ENCODE data around the gene KCNC3. TPM values are rescaled to one million over a fixed set of nuclear protein-coding genes. Genes with fewer than 3 reads are reported as not detected.
A peak's percentile ranks its signal among the peaks of the same experiment; 100 is the strongest.

KCNC3 gene
- polyA plus RNA-seq: not detected

GRCh38 chr19:50329146-50329925 lies at the start of gene KCNC3:
Gene KCNC3, minus strand, starts transcription at chr19:50329377. Its CDS starts 295 bp downstream, at chr19:50329082.
- Mint-ChIP-seq H3K27me3 (ENCODE audit: low read depth in 3 of 3) (peaks cover 35 to 55% (median 46%) of the 10 kb centered on the region in 3 donors), H3K4me3 (peak within 1 kb of the TSS; percentile 65 to 83 (median 78)), H3K9me3 (peaks cover 0 to 37% (median 11%) of the 10 kb centered on the region in 6 donors), H3K36me3 (peaks cover 3 to 8% (median 8%) of the 10 kb centered on the region in 3 donors), H3K4me1 (peaks cover 51 to 55% of the 10 kb centered on the region in 2 donors), H3K27ac (peak within 1 kb of the TSS in 5 of 6 donors; percentile 16 to 53 (median 32))
- peak; percentile 63 to 72 (median 68) for DNase-seq

- Mint-ChIP-seq H3K27me3 (ENCODE audit: low read depth in 3 of 3) (peaks cover 16 to 21% (median 19%) of the 10 kb centered on the region in 3 donors), H3K9me3 (peaks cover 0 to 1% (median 0%) of the 10 kb centered on the region in 6 donors), H3K4me1 (peaks cover 24 to 36% of the 10 kb centered on the region in 2 donors), H3K27ac (no peak overlapping the region), H3K4me3 (no peak overlapping the region), H3K36me3 (peaks cover 8 to 22% (median 18%) of the 10 kb centered on the region in 3 donors)
- DNase-seq: no peak
Measured at GRCh38 chr19:50378863-50379236, 49.7 kb upstream of the KCNC3 start.

GRCh38 chr19:50378169-50378862 lies 49.1 kb upstream of the KCNC3 start:
- H3K9me3 Mint-ChIP-seq: peaks cover 0 to 1% (median 0%) of the 10 kb centered on the region in 6 donors
- H3K36me3 Mint-ChIP-seq: peaks cover 8 to 22% (median 18%) of the 10 kb centered on the region in 3 donors
- peak overlapping the region in 4 of 6 donors; percentile 57 to 99 (median 94) for H3K27ac Mint-ChIP-seq
- peaks cover 11 to 16% (median 13%) of the 10 kb centered on the region in 3 donors for H3K27me3 Mint-ChIP-seq (ENCODE audit: low read depth in 3 of 3)
- DNase-seq: no peak
- peaks cover 19 to 31% of the 10 kb centered on the region in 2 donors for H3K4me1 Mint-ChIP-seq
- peak overlapping the region in 3 of 5 donors; percentile 16 to 47 (median 30) for H3K4me3 Mint-ChIP-seq

GRCh38 chr19:50377517-50377916 lies 48.3 kb upstream of the KCNC3 start:
- H3K27me3 Mint-ChIP-seq (ENCODE audit: low read depth in 3 of 3): peaks cover 8 to 13% (median 11%) of the 10 kb centered on the region in 3 donors
- H3K36me3 Mint-ChIP-seq: peaks cover 8 to 22% (median 18%) of the 10 kb centered on the region in 3 donors
- H3K9me3 Mint-ChIP-seq: peaks cover 0 to 1% (median 0%) of the 10 kb centered on the region in 6 donors
- H3K4me1 Mint-ChIP-seq: peaks cover 17 to 27% of the 10 kb centered on the region in 2 donors
- no peak for DNase-seq
- peak overlapping the region in 4 of 5 donors; percentile 51 to 100 (median 79) for H3K4me3 Mint-ChIP-seq
- H3K27ac Mint-ChIP-seq: peak overlapping the region; percentile 72 to 100 (median 99)

- Mint-ChIP-seq H3K4me3 (peak overlapping the region; percentile 51 to 100 (median 99)), H3K27ac (peak overlapping the region; percentile 72 to 100 (median 99)), H3K27me3 (ENCODE audit: low read depth in 3 of 3) (peaks cover 8 to 13% (median 11%) of the 10 kb centered on the region in 3 donors), H3K36me3 (peaks cover 8 to 22% (median 18%) of the 10 kb centered on the region in 3 donors), H3K9me3 (peaks cover 0 to 1% (median 0%) of the 10 kb centered on the region in 6 donors), H3K4me1 (peaks cover 17 to 27% of the 10 kb centered on the region in 2 donors)
- peak in 2 of 3 donors; percentile 40 to 48 for DNase-seq
Measured at GRCh38 chr19:50377051-50377461, 47.9 kb upstream of the KCNC3 start.

GRCh38 chr19:50376166-50377050 lies 47.2 kb upstream of the KCNC3 start, which contains the start of gene NR1H2:
Gene NR1H2, plus strand, starts transcription at chr19:50376457. Its CDS starts 1,149 bp downstream, at chr19:50377606.
- H3K4me3 Mint-ChIP-seq: peak within 1 kb of the TSS; percentile 95 to 100 (median 99)
- H3K9me3 Mint-ChIP-seq: peaks cover 0 to 1% (median 0%) of the 10 kb centered on the region in 6 donors
- peaks cover 17 to 27% of the 10 kb centered on the region in 2 donors for H3K4me1 Mint-ChIP-seq
- peak within 1 kb of the TSS; percentile 98 to 100 (median 100) for H3K27ac Mint-ChIP-seq
- H3K27me3 Mint-ChIP-seq (ENCODE audit: low read depth in 3 of 3): peaks cover 8 to 13% (median 9%) of the 10 kb centered on the region in 3 donors
- H3K36me3 Mint-ChIP-seq: peaks cover 8 to 21% (median 18%) of the 10 kb centered on the region in 3 donors
- DNase-seq: peak; percentile 95 to 97 (median 97)

GRCh38 chr19:50371914-50372475 lies 42.8 kb upstream of the KCNC3 start:
- Mint-ChIP-seq H3K9me3 (peaks cover 0 to under 1% (median 0%) of the 10 kb centered on the region in 6 donors), H3K27me3 (ENCODE audit: low read depth in 3 of 3) (peaks cover 8 to 14% (median 10%) of the 10 kb centered on the region in 3 donors), H3K4me3 (no peak overlapping the region), H3K4me1 (peaks cover 20 to 23% of the 10 kb centered on the region in 2 donors), H3K27ac (no peak overlapping the region), H3K36me3 (no peaks in the 10 kb centered on the region)
- DNase-seq: no peak

GRCh38 chr19:50368649-50369570 lies 39.7 kb upstream of the KCNC3 start:
- H3K27me3 Mint-ChIP-seq (ENCODE audit: low read depth in 3 of 3): peaks cover 2 to 9% (median 7%) of the 10 kb centered on the region in 3 donors

GRCh38 chr19:50365434-50366306 lies 36.5 kb upstream of the KCNC3 start, which contains the start of gene NAPSA:
Gene NAPSA, minus strand, starts transcription at chr19:50365639. Its CDS starts 18 bp downstream, at chr19:50365621.
- Mint-ChIP-seq H3K27me3 (ENCODE audit: low read depth in 3 of 3) (peaks cover 2 to 9% (median 7%) of the 10 kb centered on the region in 3 donors), H3K27ac (peak within 1 kb of the TSS; percentile 71 to 90 (median 82)), H3K36me3 (no peaks in the 10 kb centered on the region), H3K4me3 (peak within 1 kb of the TSS in 4 of 5 donors; percentile 64 to 78 (median 70)), H3K9me3 (peaks cover 0 to 2% (median 0%) of the 10 kb centered on the region in 6 donors), H3K4me1 (peaks cover 22 to 41% of the 10 kb centered on the region in 2 donors)
- DNase-seq: no peak

More at GRCh38 chr19:50368649-50369570, 39.7 kb upstream of the KCNC3 start:
- DNase-seq: peak; percentile 74 to 78 (median 75)
- Mint-ChIP-seq H3K36me3 (no peaks in the 10 kb centered on the region), H3K4me1 (peaks cover 22 to 28% of the 10 kb centered on the region in 2 donors), H3K9me3 (no peaks in the 10 kb centered on the region), H3K27ac (peak overlapping the region; percentile 71 to 93 (median 86)), H3K4me3 (peak overlapping the region; percentile 88 to 95 (median 93))

GRCh38 chr19:50362656-50363424 lies 33.7 kb upstream of the KCNC3 start:
- H3K36me3 Mint-ChIP-seq: no peaks in the 10 kb centered on the region
- peak overlapping the region in 2 of 6 donors; percentile 48 to 60 for H3K27ac Mint-ChIP-seq
- H3K4me1 Mint-ChIP-seq: peaks cover 8 to 40% of the 10 kb centered on the region in 2 donors
- H3K9me3 Mint-ChIP-seq: peaks cover 0 to 2% (median 0%) of the 10 kb centered on the region in 6 donors
- peak overlapping the region in 2 of 5 donors; percentile 51 to 62 for H3K4me3 Mint-ChIP-seq
- H3K27me3 Mint-ChIP-seq (ENCODE audit: low read depth in 3 of 3): peaks cover 10 to 16% (median 16%) of the 10 kb centered on the region in 3 donors
- no peak for DNase-seq

All from immature natural killer cell (primary cell).